ENCODE results near the gene S100A7A.
"Not testable (repeated sequence)": the region's sequence is repeated elsewhere in the genome, so short reads cannot be mapped to it uniquely, and the experiment has no call there.

Gene S100A7A

GRCh38 chr1:153403421-153404085, 12.8 kb upstream of the S100A7A start:
- no peak overlapping the region for H3K27ac ChIP-seq (ENCODE audit: insufficient read depth, low read depth, low read length, poor library complexity, severe bottlenecking)
- no peaks in the 10 kb centered on the region for H3K4me1 ChIP-seq (ENCODE audit: control insufficient read depth, insufficient read depth, low read length)
- 90 to 93% methylated on average over 10 to 11 of the region's 11 CpGs for WGBS, 2 experiments
- H3K36me3 ChIP-seq (ENCODE audit: control insufficient read depth, insufficient read depth, low read length), result no peaks in the 10 kb centered on the region
- H3K27me3 ChIP-seq (ENCODE audit: control insufficient read depth, insufficient read depth, low read length, poor library complexity, severe bottlenecking), result no peaks in the 10 kb centered on the region
- no peak overlapping the region for H3K4me3 ChIP-seq (ENCODE audit: insufficient read depth, low read depth, low read length)
- H3K9me3 ChIP-seq (ENCODE audit: control insufficient read depth, low read length), result no peaks in the 10 kb centered on the region

- Histone ChIP-seq H3K9me3 (ENCODE audit: control insufficient read depth, low read length) (no peaks in the 10 kb centered on the region), H3K27ac (ENCODE audit: insufficient read depth, low read depth, low read length, poor library complexity, severe bottlenecking) (no peak overlapping the region), H3K27me3 (ENCODE audit: control insufficient read depth, insufficient read depth, low read length, poor library complexity, severe bottlenecking) (no peaks in the 10 kb centered on the region), H3K4me1 (ENCODE audit: control insufficient read depth, insufficient read depth, low read length) (no peaks in the 10 kb centered on the region), H3K4me3 (ENCODE audit: insufficient read depth, low read depth, low read length) (no peak overlapping the region), H3K36me3 (ENCODE audit: control insufficient read depth, insufficient read depth, low read length) (no peaks in the 10 kb centered on the region)
- 63 to 73% methylated on average over 7 of the region's 7 CpGs for whole genome bisulfite sequencing, 2 experiments
Observed at GRCh38 chr1:153404086-153404635, 12.2 kb upstream of the S100A7A start.

DNA sequence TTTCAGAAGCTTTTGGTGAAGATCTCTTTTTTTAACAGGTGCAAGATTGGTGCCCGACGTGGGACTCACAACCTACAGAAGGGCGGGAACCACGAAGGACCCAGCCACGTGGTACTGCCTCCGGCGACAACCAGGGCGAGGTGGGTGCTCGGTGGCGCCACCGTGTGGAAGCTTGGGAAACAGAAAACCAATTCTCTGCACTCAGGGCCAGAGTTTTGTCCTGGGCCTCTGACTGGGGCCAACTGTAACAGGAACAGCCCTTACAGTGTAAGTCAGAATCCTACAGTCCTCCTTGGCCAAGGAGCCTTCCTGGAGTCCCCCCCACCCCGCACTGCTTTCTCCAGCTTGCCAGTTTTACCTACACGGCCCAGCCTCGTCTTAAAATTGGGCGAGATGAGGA, 11.6 kb upstream of the S100A7A start:
- WGBS, 2 experiments, result 63 to 64% methylated on average over 15 of the region's 15 CpGs
- no peak overlapping the region for H3K4me3 ChIP-seq (ENCODE audit: insufficient read depth, low read depth, low read length)
- no peaks in the 10 kb centered on the region for H3K36me3 ChIP-seq (ENCODE audit: control insufficient read depth, insufficient read depth, low read length)
- no peaks in the 10 kb centered on the region for H3K27me3 ChIP-seq (ENCODE audit: control insufficient read depth, insufficient read depth, low read length, poor library complexity, severe bottlenecking)
- no peak overlapping the region for H3K27ac ChIP-seq (ENCODE audit: insufficient read depth, low read depth, low read length, poor library complexity, severe bottlenecking)
- H3K9me3 ChIP-seq (ENCODE audit: control insufficient read depth, low read length), result no peaks in the 10 kb centered on the region
- H3K4me1 ChIP-seq (ENCODE audit: control insufficient read depth, insufficient read depth, low read length), result no peaks in the 10 kb centered on the region

- 86 to 91% methylated on average over 6 of the region's 6 CpGs for WGBS, 2 experiments
- not testable (repeated sequence) for H3K4me1 ChIP-seq (ENCODE audit: control insufficient read depth, insufficient read depth, low read length); H3K9me3 ChIP-seq (ENCODE audit: control insufficient read depth, low read length); H3K27me3 ChIP-seq (ENCODE audit: control insufficient read depth, insufficient read depth, low read length, poor library complexity, severe bottlenecking); H3K36me3 ChIP-seq (ENCODE audit: control insufficient read depth, insufficient read depth, low read length); H3K27ac ChIP-seq (ENCODE audit: insufficient read depth, low read depth, low read length, poor library complexity, severe bottlenecking); H3K4me3 ChIP-seq (ENCODE audit: insufficient read depth, low read depth, low read length)
Observed at GRCh38 chr1:153405825-153406599, 10.3 kb upstream of the S100A7A start.

DNA sequence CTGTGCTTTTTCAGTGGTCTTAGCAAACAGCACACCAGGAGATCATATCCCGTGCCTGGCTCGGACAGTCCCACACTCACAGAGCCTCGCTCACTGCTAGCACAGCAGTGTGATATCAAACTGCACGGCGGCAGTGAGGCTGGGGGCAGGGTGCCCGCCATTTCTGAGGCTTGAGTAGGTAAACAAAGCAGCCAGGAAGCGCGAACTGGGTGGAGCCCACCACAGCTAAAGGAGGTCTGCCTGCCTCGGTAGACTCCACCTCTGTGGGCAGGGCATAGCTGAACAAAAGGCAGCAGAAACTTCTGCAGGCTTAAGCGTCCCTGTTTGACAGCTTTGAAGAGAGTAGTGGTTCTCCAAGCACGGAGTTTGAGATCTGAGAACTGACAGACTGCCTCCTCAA, 9.0 kb upstream of the S100A7A start:
- not testable (repeated sequence) for H3K4me3 ChIP-seq (ENCODE audit: insufficient read depth, low read depth, low read length); H3K27ac ChIP-seq (ENCODE audit: insufficient read depth, low read depth, low read length, poor library complexity, severe bottlenecking); H3K4me1 ChIP-seq (ENCODE audit: control insufficient read depth, insufficient read depth, low read length); H3K36me3 ChIP-seq (ENCODE audit: control insufficient read depth, insufficient read depth, low read length); H3K27me3 ChIP-seq (ENCODE audit: control insufficient read depth, insufficient read depth, low read length, poor library complexity, severe bottlenecking); H3K9me3 ChIP-seq (ENCODE audit: control insufficient read depth, low read length)
- WGBS, 2 experiments, result 79 to 81% methylated on average over 11 of the region's 11 CpGs

DNA sequence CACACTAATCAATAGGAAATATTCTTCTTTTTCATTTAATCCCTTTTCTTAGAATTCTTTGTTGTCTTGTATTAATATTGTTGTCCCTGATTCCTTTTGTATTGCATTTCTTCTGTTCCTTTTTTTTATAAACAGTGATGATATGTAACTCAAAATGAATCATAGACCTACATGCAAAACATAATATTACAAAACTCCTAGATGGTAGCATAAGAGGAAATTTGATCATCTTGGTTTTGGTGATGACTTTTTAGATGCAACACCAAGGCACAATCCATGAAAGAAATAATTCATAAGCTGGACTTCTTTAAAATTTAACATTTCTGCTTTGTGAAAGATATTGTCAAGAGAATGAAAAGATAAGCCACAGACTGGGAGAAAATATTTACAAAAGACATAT, 2.4 kb upstream of the S100A7A start:
- not testable (repeated sequence) for H3K4me3 ChIP-seq (ENCODE audit: insufficient read depth, low read depth, low read length); H3K27me3 ChIP-seq (ENCODE audit: control insufficient read depth, insufficient read depth, low read length, poor library complexity, severe bottlenecking); H3K4me1 ChIP-seq (ENCODE audit: control insufficient read depth, insufficient read depth, low read length); H3K27ac ChIP-seq (ENCODE audit: insufficient read depth, low read depth, low read length, poor library complexity, severe bottlenecking); H3K9me3 ChIP-seq (ENCODE audit: control insufficient read depth, low read length); H3K36me3 ChIP-seq (ENCODE audit: control insufficient read depth, insufficient read depth, low read length)

- Histone ChIP-seq H3K27me3 (ENCODE audit: control insufficient read depth, insufficient read depth, low read length, poor library complexity, severe bottlenecking) (no peaks in the 10 kb centered on the region), H3K9me3 (ENCODE audit: control insufficient read depth, low read length) (no peaks in the 10 kb centered on the region)
- 88 to 93% methylated on average over 12 of the region's 12 CpGs for WGBS, 2 experiments
Observed at GRCh38 chr1:153417136-153417888, 992 bp downstream of the S100A7A start.

GRCh38 chr1:153418758-153419435, 2.6 kb downstream of the S100A7A start:
- 81 to 83% methylated on average over 7 of the region's 7 CpGs for WGBS, 2 experiments
- H3K27me3 ChIP-seq (ENCODE audit: control insufficient read depth, insufficient read depth, low read length, poor library complexity, severe bottlenecking); H3K4me1 ChIP-seq (ENCODE audit: control insufficient read depth, insufficient read depth, low read length); H3K27ac ChIP-seq (ENCODE audit: insufficient read depth, low read depth, low read length, poor library complexity, severe bottlenecking); H3K4me3 ChIP-seq (ENCODE audit: insufficient read depth, low read depth, low read length); H3K9me3 ChIP-seq (ENCODE audit: control insufficient read depth, low read length); H3K36me3 ChIP-seq (ENCODE audit: control insufficient read depth, insufficient read depth, low read length): not testable (repeated sequence)

More at GRCh38 chr1:153417136-153417888, 992 bp downstream of the S100A7A start:
- Histone ChIP-seq H3K4me3 (ENCODE audit: insufficient read depth, low read depth, low read length) (no peak overlapping the region), H3K27ac (ENCODE audit: insufficient read depth, low read depth, low read length, poor library complexity, severe bottlenecking) (no peak overlapping the region), H3K4me1 (ENCODE audit: control insufficient read depth, insufficient read depth, low read length) (no peaks in the 10 kb centered on the region), H3K36me3 (ENCODE audit: control insufficient read depth, insufficient read depth, low read length) (no peaks in the 10 kb centered on the region)

DNA sequence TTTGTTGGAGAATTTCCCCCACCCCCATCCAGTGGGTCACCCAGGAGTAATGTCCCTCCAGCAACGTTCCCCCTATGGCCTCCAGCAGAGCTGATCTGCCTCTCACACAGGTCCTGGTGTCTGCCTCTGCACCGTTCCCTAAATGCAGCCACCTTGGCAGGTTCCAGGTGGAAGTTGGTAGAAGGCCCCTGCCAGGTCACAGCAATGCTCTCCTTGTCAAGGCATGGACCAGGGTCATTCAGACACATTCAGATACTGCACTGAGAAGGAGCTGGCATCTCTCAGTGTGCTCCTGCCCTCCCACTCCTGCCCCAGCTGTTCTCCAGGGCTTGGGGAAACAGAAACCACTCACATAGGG, 3.1 kb downstream of the S100A7A start:
- WGBS, 2 experiments, result 66 to 80% methylated on average over 2 of the region's 2 CpGs
- H3K27me3 ChIP-seq (ENCODE audit: control insufficient read depth, insufficient read depth, low read length, poor library complexity, severe bottlenecking); H3K4me3 ChIP-seq (ENCODE audit: insufficient read depth, low read depth, low read length); H3K36me3 ChIP-seq (ENCODE audit: control insufficient read depth, insufficient read depth, low read length); H3K27ac ChIP-seq (ENCODE audit: insufficient read depth, low read depth, low read length, poor library complexity, severe bottlenecking); H3K4me1 ChIP-seq (ENCODE audit: control insufficient read depth, insufficient read depth, low read length); H3K9me3 ChIP-seq (ENCODE audit: control insufficient read depth, low read length): not testable (repeated sequence)

DNA sequence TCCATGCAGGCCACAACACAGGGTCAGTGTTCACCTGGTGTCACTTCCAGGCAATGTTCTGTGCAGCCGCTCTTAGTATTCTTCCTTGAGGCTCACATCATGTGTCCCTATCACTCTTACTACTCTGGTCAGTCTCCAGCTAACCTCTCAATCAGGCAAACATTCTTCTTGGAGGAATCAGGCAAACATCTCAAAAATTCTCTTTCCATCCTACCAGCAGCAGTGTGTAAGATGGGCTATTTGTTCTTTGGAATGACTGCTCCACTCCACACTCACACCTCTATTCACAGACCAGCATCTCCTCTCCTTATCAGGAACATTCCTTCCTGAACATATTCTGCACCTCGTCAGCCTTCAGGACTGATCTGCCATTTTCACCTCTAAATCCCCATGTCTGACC, 4.0 kb downstream of the S100A7A start:
- H3K36me3 ChIP-seq (ENCODE audit: control insufficient read depth, insufficient read depth, low read length), result no peaks in the 10 kb centered on the region
- no peaks in the 10 kb centered on the region for H3K9me3 ChIP-seq (ENCODE audit: control insufficient read depth, low read length)
- H3K4me1 ChIP-seq (ENCODE audit: control insufficient read depth, insufficient read depth, low read length), result no peaks in the 10 kb centered on the region
- no peaks in the 10 kb centered on the region for H3K27me3 ChIP-seq (ENCODE audit: control insufficient read depth, insufficient read depth, low read length, poor library complexity, severe bottlenecking)
- H3K27ac ChIP-seq (ENCODE audit: insufficient read depth, low read depth, low read length, poor library complexity, severe bottlenecking), result no peak overlapping the region
- 81 to 84% methylated on average over 2 of the region's 2 CpGs for WGBS, 2 experiments
- no peak overlapping the region for H3K4me3 ChIP-seq (ENCODE audit: insufficient read depth, low read depth, low read length)

Data from ectodermal cell (in vitro differentiated cells).